Skeletal muscle satellite cell (primary cell): ENCODE measurements around the gene NPR2.
A peak's percentile ranks its signal among the peaks of the same experiment; 100 is the strongest.

Source experiments
- H3K27me3 ChIP-seq: 2 replicates; pipeline ENCODE4 v1.7.0; 2013; ENCODE audit warnings: low read length; ENCODE audit not compliant: control insufficient read depth, insufficient read depth
- H3K36me3 ChIP-seq: 2 replicates; pipeline ENCODE4 v1.7.0; 2013; ENCODE audit warnings: mild to moderate bottlenecking, control low read depth, low read length; ENCODE audit not compliant: insufficient read depth
- H3K4me1 ChIP-seq: 2 replicates; pipeline ENCODE4 v1.7.0; 2013; ENCODE audit warnings: low read length; ENCODE audit not compliant: control insufficient read depth, insufficient read depth
- H3K4me2 ChIP-seq: 2 replicates; pipeline ENCODE4 v1.7.0; 2013; ENCODE audit warnings: mild to moderate bottlenecking, low read length
- H3K4me3 ChIP-seq: 2 replicates; pipeline ENCODE4 v1.7.0; 2013; ENCODE audit warnings: low read length
- H3K9ac ChIP-seq: 2 replicates; pipeline ENCODE4 v1.7.0; 2013; ENCODE audit warnings: mild to moderate bottlenecking, low read depth, low read length, moderate library complexity
- H3K9me3 ChIP-seq: replicated peaks from 2 replicates; pipeline ENCODE4 v1.7.0; 2013; ENCODE audit warnings: mild to moderate bottlenecking, control low read depth, low read length

NPR2 gene

DNA sequence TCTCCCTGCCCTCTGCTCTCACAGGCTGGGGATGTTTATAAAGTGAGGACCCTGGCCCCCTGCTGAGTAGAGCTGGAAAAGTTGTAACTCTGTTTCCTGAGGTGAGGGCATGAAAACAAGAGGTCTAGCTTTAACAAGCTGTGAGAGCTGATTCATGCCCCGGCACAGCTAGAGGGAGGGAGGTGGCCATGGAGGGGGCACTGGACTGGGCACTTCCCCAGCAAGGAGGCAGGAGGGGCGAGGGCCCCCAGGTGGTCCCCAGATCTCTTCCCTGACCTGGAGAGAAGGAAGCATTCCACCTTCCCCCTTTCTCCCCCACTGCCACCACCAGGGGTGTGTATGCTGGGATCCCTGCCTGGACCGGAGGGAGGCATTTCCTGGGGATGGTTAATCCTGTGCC, 37.1 kb upstream of the NPR2 start, which contains the start of gene MSMP:
Gene MSMP, minus strand, starts transcription at position 13 of the 400 bp plus-strand sequence. CDS start 147 bp downstream, outside the sequence.
- peaks cover 25% of the 10 kb centered on the region for H3K4me1 ChIP-seq

GRCh38 chr9:35755071-35755470, 36.3 kb upstream of the NPR2 start:
- no peak overlapping the region for H3K4me3 ChIP-seq
- H3K27me3 ChIP-seq = no peaks in the 10 kb centered on the region

More for the DNA sequence above, 37.1 kb upstream of the NPR2 start, which contains the start of gene MSMP:
- H3K9ac ChIP-seq = no peak within 1 kb of the TSS
- no peaks in the 10 kb centered on the region for H3K9me3 ChIP-seq
- peaks cover 43% of the 10 kb centered on the region for H3K36me3 ChIP-seq
- H3K4me3 ChIP-seq = no peak within 1 kb of the TSS
- H3K27me3 ChIP-seq = no peaks in the 10 kb centered on the region
- H3K4me2 ChIP-seq = no peak within 1 kb of the TSS

GRCh38 chr9:35756275-35757225, 34.8 kb upstream of the NPR2 start:
- Histone ChIP-seq H3K9ac (no peak overlapping the region), H3K4me2 (peak overlapping the region; percentile 83), H3K4me3 (peak overlapping the region; percentile 62), H3K9me3 (no peaks in the 10 kb centered on the region), H3K4me1 (peaks cover 23% of the 10 kb centered on the region), H3K36me3 (peaks cover 31% of the 10 kb centered on the region), H3K27me3 (no peaks in the 10 kb centered on the region)

More at GRCh38 chr9:35755071-35755470, 36.3 kb upstream of the NPR2 start:
- peaks cover 43% of the 10 kb centered on the region for H3K36me3 ChIP-seq
- H3K9me3 ChIP-seq = no peaks in the 10 kb centered on the region
- no peak overlapping the region for H3K9ac ChIP-seq
- peaks cover 20% of the 10 kb centered on the region for H3K4me1 ChIP-seq
- H3K4me2 ChIP-seq = no peak overlapping the region

DNA sequence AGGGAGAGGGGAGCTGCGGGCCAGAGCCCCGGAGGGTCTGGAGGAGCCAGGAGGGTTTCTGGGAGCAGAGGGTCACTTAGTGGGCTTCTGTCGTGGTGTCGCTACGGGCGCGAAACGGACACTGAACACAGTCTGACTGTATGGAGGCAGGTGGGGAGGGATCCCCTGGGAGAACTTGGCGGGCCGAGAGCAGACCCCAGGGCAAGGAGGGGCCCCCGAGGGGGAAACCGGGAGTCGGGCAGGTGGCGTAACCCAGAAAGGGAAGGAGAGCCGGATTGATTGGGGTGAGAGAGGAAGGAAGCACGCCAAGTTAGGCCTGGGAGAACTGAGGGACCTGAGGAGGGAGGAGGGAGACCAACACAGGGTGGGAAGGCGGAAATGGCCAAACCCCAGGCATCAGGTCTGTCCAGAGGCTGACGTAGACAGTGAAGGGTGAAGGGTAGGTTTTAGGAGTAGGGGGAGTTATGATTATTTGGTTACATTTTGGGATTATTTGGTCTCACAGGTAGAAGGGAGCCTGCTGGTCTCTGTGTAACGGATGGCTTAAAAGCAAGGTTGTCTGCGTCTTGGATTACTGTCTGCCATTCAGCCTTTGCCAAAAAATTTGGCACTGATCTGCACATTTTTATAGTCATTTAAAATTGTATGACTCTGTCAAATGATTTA, 34.0 kb upstream of the NPR2 start:
- H3K27me3 ChIP-seq = no peaks in the 10 kb centered on the region
- no peak overlapping the region for H3K9ac ChIP-seq
- H3K4me3 ChIP-seq = peak overlapping the region; percentile 37
- no peaks in the 10 kb centered on the region for H3K9me3 ChIP-seq
- peak overlapping the region; percentile 83 for H3K4me2 ChIP-seq
- peaks cover 23% of the 10 kb centered on the region for H3K4me1 ChIP-seq
- peaks cover 23% of the 10 kb centered on the region for H3K36me3 ChIP-seq

DNA sequence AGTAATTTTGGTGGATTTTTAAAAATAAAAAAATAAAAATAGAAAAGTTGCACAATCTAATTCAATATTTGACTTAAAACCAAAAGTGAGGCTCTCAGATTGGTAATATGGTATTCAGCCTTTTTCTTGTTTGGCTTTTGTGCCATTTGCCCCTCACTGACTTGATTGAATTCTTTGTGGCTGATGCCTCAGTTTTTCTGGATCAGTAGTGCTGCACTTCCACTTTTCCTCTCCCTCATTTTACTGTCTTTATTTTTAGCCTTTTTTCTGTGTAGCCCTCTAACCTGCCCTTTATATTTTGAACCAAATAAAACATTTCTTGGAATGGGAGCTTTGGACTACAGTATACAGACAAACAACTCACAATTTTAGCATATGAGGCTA, 33.5 kb upstream of the NPR2 start:
- H3K4me2 ChIP-seq = no peak overlapping the region
- H3K27me3 ChIP-seq = no peaks in the 10 kb centered on the region
- H3K4me3 ChIP-seq = no peak overlapping the region
- H3K4me1 ChIP-seq = peaks cover 23% of the 10 kb centered on the region
- peaks cover 18% of the 10 kb centered on the region for H3K36me3 ChIP-seq
- no peak overlapping the region for H3K9ac ChIP-seq
- H3K9me3 ChIP-seq = no peaks in the 10 kb centered on the region

GRCh38 chr9:35758475-35759050, 32.8 kb upstream of the NPR2 start:
- no peaks in the 10 kb centered on the region for H3K27me3 ChIP-seq
- H3K4me2 ChIP-seq = no peak overlapping the region
- H3K36me3 ChIP-seq = peaks cover 11% of the 10 kb centered on the region
- peaks cover 23% of the 10 kb centered on the region for H3K4me1 ChIP-seq
- H3K9ac ChIP-seq = no peak overlapping the region
- no peaks in the 10 kb centered on the region for H3K9me3 ChIP-seq
- no peak overlapping the region for H3K4me3 ChIP-seq

DNA sequence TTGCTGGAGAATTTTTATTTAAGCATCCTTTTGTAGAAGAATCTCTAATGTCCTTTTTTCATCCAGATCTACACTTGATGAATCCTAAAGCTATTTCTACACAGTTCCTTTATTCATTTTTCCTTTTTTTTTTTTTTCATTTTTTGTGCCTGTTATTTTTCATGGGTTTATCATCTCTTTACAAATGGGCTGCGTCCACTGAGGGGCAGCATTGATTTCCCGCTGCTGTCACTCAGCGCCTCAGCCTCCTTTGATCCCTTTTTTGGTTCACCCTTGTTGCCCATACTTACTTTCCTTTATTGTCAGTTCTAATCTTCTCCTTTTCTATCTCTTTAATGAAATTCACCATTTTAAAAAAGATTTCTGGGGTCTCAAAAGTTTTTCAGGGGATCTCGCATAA, 31.6 kb upstream of the NPR2 start:
- Histone ChIP-seq H3K4me3 (no peak overlapping the region), H3K4me2 (no peak overlapping the region), H3K27me3 (no peaks in the 10 kb centered on the region), H3K4me1 (peaks cover 23% of the 10 kb centered on the region), H3K9me3 (no peaks in the 10 kb centered on the region), H3K9ac (no peak overlapping the region), H3K36me3 (peaks cover under 1% of the 10 kb centered on the region)

DNA sequence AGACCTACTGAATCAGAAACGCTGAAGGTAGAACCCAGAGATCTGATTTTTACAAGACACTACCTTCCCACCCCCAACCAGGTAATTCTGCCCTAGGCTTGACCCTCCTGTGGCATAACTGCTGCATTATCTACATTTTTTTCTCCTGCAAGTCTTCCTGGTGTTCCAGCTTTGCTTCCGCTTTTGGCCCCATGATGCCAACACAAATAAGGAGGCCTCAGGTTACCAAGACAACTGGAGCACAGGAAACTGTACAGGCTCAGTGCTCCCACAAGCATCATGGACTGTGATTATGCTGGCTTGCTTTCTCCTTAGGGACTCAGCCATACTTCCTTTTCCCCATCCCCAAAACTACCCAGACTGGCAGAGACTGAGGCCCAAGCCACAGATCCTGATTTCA, 30.7 kb upstream of the NPR2 start:
- Histone ChIP-seq H3K9me3 (no peaks in the 10 kb centered on the region), H3K36me3 (no peaks in the 10 kb centered on the region), H3K4me1 (peaks cover 23% of the 10 kb centered on the region), H3K9ac (no peak overlapping the region), H3K27me3 (no peaks in the 10 kb centered on the region), H3K4me3 (no peak overlapping the region), H3K4me2 (no peak overlapping the region)

DNA sequence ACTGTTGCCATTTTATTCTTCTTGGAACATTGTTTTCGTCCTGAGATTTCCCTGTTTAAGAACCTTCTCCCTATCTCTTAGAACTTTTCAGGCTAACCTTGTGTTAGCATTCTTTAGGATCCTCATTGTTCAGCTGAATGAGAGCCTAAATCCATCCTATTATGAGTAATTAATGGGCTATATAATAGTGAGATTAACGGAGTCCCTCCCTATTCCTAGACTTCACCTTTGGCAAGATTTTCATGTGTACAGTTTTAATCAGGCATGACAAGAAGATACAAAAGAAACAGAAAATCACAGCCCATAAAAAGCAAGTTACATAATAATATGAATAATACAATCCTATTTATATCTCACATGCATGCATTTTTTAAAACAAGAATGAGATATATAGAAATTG, 28.2 kb upstream of the NPR2 start:
- H3K4me3 ChIP-seq = no peak overlapping the region
- H3K9me3 ChIP-seq = no peaks in the 10 kb centered on the region
- H3K27me3 ChIP-seq = no peaks in the 10 kb centered on the region
- H3K9ac ChIP-seq = no peak overlapping the region
- H3K4me2 ChIP-seq = no peak overlapping the region
- H3K36me3 ChIP-seq = no peaks in the 10 kb centered on the region
- peaks cover 7% of the 10 kb centered on the region for H3K4me1 ChIP-seq

- H3K4me1 ChIP-seq = peaks cover 7% of the 10 kb centered on the region
- no peaks in the 10 kb centered on the region for H3K36me3 ChIP-seq
- no peak overlapping the region for H3K4me3 ChIP-seq
- H3K27me3 ChIP-seq = no peaks in the 10 kb centered on the region
- no peaks in the 10 kb centered on the region for H3K9me3 ChIP-seq
- no peak overlapping the region for H3K9ac ChIP-seq
- H3K4me2 ChIP-seq = no peak overlapping the region
These were observed 27.6 kb upstream of the NPR2 start for GRCh38 chr9:35763803-35764202.

DNA sequence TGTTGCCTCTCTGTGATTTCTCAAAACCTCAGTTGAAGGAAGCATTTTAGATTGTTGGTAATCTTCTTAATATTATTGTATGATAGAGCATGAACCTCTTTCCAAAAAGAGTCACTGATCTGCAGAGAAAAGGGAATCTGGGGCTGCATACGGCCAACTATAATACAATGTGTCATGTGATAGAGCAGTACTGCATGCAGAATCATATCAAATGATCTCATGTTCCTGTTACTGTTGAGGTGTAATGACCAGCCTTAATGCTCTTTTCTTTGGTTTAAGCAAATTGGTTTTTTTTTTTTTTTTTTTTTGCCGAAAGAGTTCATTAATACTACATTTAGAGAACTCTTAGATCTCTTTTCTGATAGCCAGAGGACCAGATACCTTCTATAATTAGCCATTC, 24.4 kb upstream of the NPR2 start:
- Histone ChIP-seq H3K9ac (no peak overlapping the region), H3K27me3 (peaks cover 15% of the 10 kb centered on the region), H3K4me3 (no peak overlapping the region), H3K36me3 (no peaks in the 10 kb centered on the region), H3K9me3 (no peaks in the 10 kb centered on the region), H3K4me2 (no peak overlapping the region), H3K4me1 (peaks cover 12% of the 10 kb centered on the region)
